ENCODE data around the gene GAMT. TPM values are rescaled to one million over a fixed set of nuclear protein-coding genes. Genes with fewer than 3 reads are reported as not detected.

The GAMT gene
- total and polyA plus RNA-seq, 3 donors from 2014 or later, result 92.2 to 191 (median 144) TPM

- Histone ChIP-seq H3K27me3 (no peaks in the 10 kb centered on the region), H3K27ac (peak overlapping the region; percentile 92 to 97), H3K4me1 (peaks cover 26% of the 10 kb centered on the region), H3K4me3 (peak overlapping the region; percentile 84 to 87), H3K36me3 (ENCODE audit: low read depth, missing control alignments) (no peaks in the 10 kb centered on the region), H3K9me3 (no peaks in the 10 kb centered on the region)
- WGBS, 2 donors, result 1% methylated on average over 16 to 26 of the region's 61 CpGs
- no peak for TF ChIP-seq POLR2A (IDR thresholded peaks at IDR 0.05)
- no peak for TF ChIP-seq CTCF (IDR thresholded peaks at IDR 0.05)
- intact Hi-C loops (cut with DNase I; ENCODE audit: low total_unique reads), result no loop called here
- DNase-seq, result no peak
Observed at GRCh38 chr19:1354970-1355567, 46.3 kb downstream of the GAMT start.

- Histone ChIP-seq H3K4me1 (peaks cover 24% of the 10 kb centered on the region), H3K27me3 (no peaks in the 10 kb centered on the region), H3K27ac (peak overlapping the region in 1 of 2 donors; percentile 97), H3K4me3 (no peak overlapping the region), H3K9me3 (no peaks in the 10 kb centered on the region), H3K36me3 (ENCODE audit: low read depth, missing control alignments) (no peaks in the 10 kb centered on the region)
- TF ChIP-seq POLR2A (IDR thresholded peaks at IDR 0.05) (no peak), CTCF (IDR thresholded peaks at IDR 0.05) (no peak)
- DNase-seq, result no peak
- intact Hi-C loops (cut with DNase I; ENCODE audit: low total_unique reads), result no loop called here
- 59 to 83% methylated on average over 8 to 9 of the region's 9 CpGs for WGBS, 2 donors
Observed at GRCh38 chr19:1353144-1353543, 48.2 kb downstream of the GAMT start.

GRCh38 chr19:1351381-1351851 is 49.9 kb downstream of the GAMT start:
- Histone ChIP-seq H3K9me3 (no peaks in the 10 kb centered on the region), H3K4me1 (peaks cover 18% of the 10 kb centered on the region), H3K36me3 (ENCODE audit: low read depth, missing control alignments) (no peaks in the 10 kb centered on the region), H3K27me3 (no peaks in the 10 kb centered on the region), H3K27ac (no peak overlapping the region), H3K4me3 (no peak overlapping the region)
- 79 to 81% methylated on average over 21 of the region's 21 CpGs for WGBS, 2 donors
- TF ChIP-seq POLR2A (IDR thresholded peaks at IDR 0.05) (no peak), CTCF (IDR thresholded peaks at IDR 0.05) (no peak)
- intact Hi-C loops (cut with DNase I; ENCODE audit: low total_unique reads), result no loop called here
- no peak for DNase-seq

GRCh38 chr19:1350867-1351266 is 50.5 kb downstream of the GAMT start:
- Histone ChIP-seq H3K4me1 (peaks cover 13% of the 10 kb centered on the region), H3K9me3 (no peaks in the 10 kb centered on the region), H3K4me3 (no peak overlapping the region), H3K27ac (no peak overlapping the region), H3K36me3 (ENCODE audit: low read depth, missing control alignments) (no peaks in the 10 kb centered on the region), H3K27me3 (no peaks in the 10 kb centered on the region)
- TF ChIP-seq POLR2A (IDR thresholded peaks at IDR 0.05), result no peak
- TF ChIP-seq CTCF (IDR thresholded peaks at IDR 0.05), result no peak
- DNase-seq, result no peak
- intact Hi-C loops (cut with DNase I; ENCODE audit: low total_unique reads), result no loop called here
- WGBS, 2 donors, result 38 to 39% methylated on average over 5 of the region's 5 CpGs

GRCh38 chr19:1349211-1349610 is 52.1 kb downstream of the GAMT start:
- peaks cover 8% of the 10 kb centered on the region for H3K4me1 ChIP-seq
- H3K27me3 ChIP-seq, result no peaks in the 10 kb centered on the region
- 89 to 90% methylated on average over 18 of the region's 18 CpGs for WGBS, 2 donors
- H3K36me3 ChIP-seq (ENCODE audit: low read depth, missing control alignments), result no peaks in the 10 kb centered on the region
- intact Hi-C loops (cut with DNase I; ENCODE audit: low total_unique reads), result no loop called here
- H3K4me3 ChIP-seq, result no peak overlapping the region
- H3K27ac ChIP-seq, result no peak overlapping the region
- no peak for DNase-seq
- TF ChIP-seq CTCF (IDR thresholded peaks at IDR 0.05), result no peak
- TF ChIP-seq POLR2A (IDR thresholded peaks at IDR 0.05), result no peak
- no peaks in the 10 kb centered on the region for H3K9me3 ChIP-seq
